22Rv1 (cell line): ENCODE measurements around the gene WSCD2.

Source experiments
- CTCF ChIP-seq: fragments of 450-650 bp; IDR thresholded peaks from 2 replicates; pipeline ENCODE4 v1.5.1; 2017; ENCODE audit warnings: mild to moderate bottlenecking
- ZFX ChIP-seq: fragments of 450-650 bp; IDR thresholded peaks from 2 replicates; pipeline ENCODE4 v1.6.1; 2017; ENCODE audit warnings: antibody characterized with exemption, borderline replicate concordance

- TF ChIP-seq ZFX, result no peak
- TF ChIP-seq CTCF, result no peak
Observed at GRCh38 chr12:108194585-108194984, 65.5 kb downstream of the WSCD2 start.
